HFF-Myc (cell line): ENCODE measurements around the gene MOB4.
A peak's percentile ranks its signal among the peaks of the same experiment; 100 is the strongest.
"Not testable (repeated sequence)": the region's sequence is repeated elsewhere in the genome, so short reads cannot be mapped to it uniquely, and the experiment has no call there.

ENCODE experiments used
- DNase-seq: peaks from one replicate; pipeline ENCODE4 v3.0.0-alpha.2; 2011; ENCODE audit warnings: low read depth; ENCODE audit errors: extremely low read depth
- H3K4me3 ChIP-seq: replicated peaks from 2 replicates; pipeline ENCODE4 v1.5.1; 2011; ENCODE audit warnings: low read depth, mild to moderate bottlenecking, control low read depth, low read length
- CTCF ChIP-seq: IDR thresholded peaks from 2 replicates; pipeline ENCODE4 v1.5.1; 2012; ENCODE audit warnings: mild to moderate bottlenecking, low read depth, low read length, control low read depth; ENCODE audit errors: missing control alignments

The MOB4 gene

GRCh38 chr2:197515739-197516392 is at the start of gene MOB4:
Gene MOB4, plus strand, starts transcription at chr2:197516066. Its CDS starts 21 bp downstream, at chr2:197516087.
- no peak for TF ChIP-seq CTCF
- peak; percentile 75 for DNase-seq

GRCh38 chr2:197472166-197472565 is 43.7 kb upstream of the MOB4 start:
- DNase-seq = no peak
- H3K4me3 ChIP-seq = no peak overlapping the region
- no peak for TF ChIP-seq CTCF

More at GRCh38 chr2:197515739-197516392, at the start of gene MOB4:
- H3K4me3 ChIP-seq = peak within 1 kb of the TSS; percentile 69

GRCh38 chr2:197477797-197478196 is 38.1 kb upstream of the MOB4 start:
- TF ChIP-seq CTCF = no peak
- DNase-seq = no peak
- H3K4me3 ChIP-seq = no peak overlapping the region

GRCh38 chr2:197480165-197481036 is 35.5 kb upstream of the MOB4 start:
- no peak for TF ChIP-seq CTCF
- no peak for DNase-seq
- no peak overlapping the region for H3K4me3 ChIP-seq

GRCh38 chr2:197484248-197484647 is 31.6 kb upstream of the MOB4 start:
- not testable (repeated sequence) for H3K4me3 ChIP-seq, DNase-seq

GRCh38 chr2:197486175-197486574 is 29.7 kb upstream of the MOB4 start:
- H3K4me3 ChIP-seq = no peak overlapping the region
- no peak for TF ChIP-seq CTCF
- DNase-seq = no peak

- no peak overlapping the region for H3K4me3 ChIP-seq
- DNase-seq = no peak
- no peak for TF ChIP-seq CTCF
These were observed 28.5 kb upstream of the MOB4 start for GRCh38 chr2:197487385-197487784.
